ENCODE data around the gene WDR1. TPM values are rescaled to one million over a fixed set of nuclear protein-coding genes. Genes with fewer than 3 reads are reported as not detected.

The WDR1 gene
- total RNA-seq, 4 donors from 2014 or later, result 196 to 268 (median 246) TPM

- in situ Hi-C loops (cut with MboI; ENCODE audit: low pct_ligation_motif_present in 1 of 4, low pct_unique_long_range_greater_than_20kb in 1 of 4, low sequenced_read_pairs in 3 of 4) (no loop called here), intact Hi-C loops (cut with DNase I; ENCODE audit: low total_unique reads) (no loop called here)
- H3K27ac ChIP-seq, result no peak overlapping the region
- H3K27me3 ChIP-seq, result no peaks in the 10 kb centered on the region
- no peaks in the 10 kb centered on the region for H3K4me1 ChIP-seq
- H3K9me3 ChIP-seq, result no peaks in the 10 kb centered on the region
- TF ChIP-seq CTCF (IDR thresholded peaks at IDR 0.05), result no peak
- no peak for TF ChIP-seq EP300 (IDR thresholded peaks at IDR 0.05; ENCODE audit: low read depth)
- TF ChIP-seq POLR2A (IDR thresholded peaks at IDR 0.05), result no peak
- no peak for TF ChIP-seq POLR2AphosphoS5 (IDR thresholded peaks at IDR 0.05)
- H3K36me3 ChIP-seq, result no peaks in the 10 kb centered on the region
- no peak overlapping the region for H3K4me3 ChIP-seq
- no peak for DNase-seq
- WGBS, 2 donors (ENCODE audit: low coverage in 1 of 2), result 70% methylated on average over 10 of the region's 10 CpGs; no CpG with 5 or more reads in 1 of the 2 donors
These were observed 24.5 kb upstream of the WDR1 start for GRCh38 chr4:10140866-10141759.

GRCh38 chr4:10139518-10139917 is 22.9 kb upstream of the WDR1 start:
- in situ Hi-C loops (cut with MboI; ENCODE audit: low pct_ligation_motif_present in 1 of 4, low pct_unique_long_range_greater_than_20kb in 1 of 4, low sequenced_read_pairs in 3 of 4), result no loop called here
- TF ChIP-seq POLR2AphosphoS5 (IDR thresholded peaks at IDR 0.05) (no peak), POLR2A (IDR thresholded peaks at IDR 0.05) (no peak), CTCF (IDR thresholded peaks at IDR 0.05) (no peak), EP300 (IDR thresholded peaks at IDR 0.05; ENCODE audit: low read depth) (no peak)
- DNase-seq, result no peak
- WGBS, 2 donors (ENCODE audit: low coverage in 1 of 2), result 74% methylated on average over 2 of the region's 2 CpGs; no CpG with 5 or more reads in 1 of the 2 donors
- Histone ChIP-seq H3K36me3 (no peaks in the 10 kb centered on the region), H3K4me3 (no peak overlapping the region), H3K27me3 (no peaks in the 10 kb centered on the region), H3K9me3 (no peaks in the 10 kb centered on the region), H3K27ac (no peak overlapping the region), H3K4me1 (no peaks in the 10 kb centered on the region)
- intact Hi-C loops (cut with DNase I; ENCODE audit: low total_unique reads), result no loop called here

GRCh38 chr4:10135260-10135659 is 18.7 kb upstream of the WDR1 start:
- H3K4me1 ChIP-seq, result no peaks in the 10 kb centered on the region
- intact Hi-C loops (cut with DNase I; ENCODE audit: low total_unique reads), result no loop called here
- no peak for DNase-seq
- WGBS, 2 donors (ENCODE audit: low coverage in 1 of 2), result 41% methylated on average over 3 of the region's 3 CpGs; no CpG with 5 or more reads in 1 of the 2 donors
- no peak overlapping the region for H3K27ac ChIP-seq
- no peaks in the 10 kb centered on the region for H3K9me3 ChIP-seq
- no peaks in the 10 kb centered on the region for H3K36me3 ChIP-seq
- no peak overlapping the region for H3K4me3 ChIP-seq
- in situ Hi-C loops (cut with MboI; ENCODE audit: low pct_ligation_motif_present in 1 of 4, low pct_unique_long_range_greater_than_20kb in 1 of 4, low sequenced_read_pairs in 3 of 4), result no loop called here
- TF ChIP-seq POLR2AphosphoS5 (IDR thresholded peaks at IDR 0.05), result no peak
- no peak for TF ChIP-seq POLR2A (IDR thresholded peaks at IDR 0.05)
- TF ChIP-seq CTCF (IDR thresholded peaks at IDR 0.05), result no peak
- TF ChIP-seq EP300 (IDR thresholded peaks at IDR 0.05; ENCODE audit: low read depth), result no peak
- no peaks in the 10 kb centered on the region for H3K27me3 ChIP-seq

GRCh38 chr4:10134141-10134540 is 17.5 kb upstream of the WDR1 start:
- Histone ChIP-seq H3K4me3 (no peak overlapping the region), H3K4me1 (no peaks in the 10 kb centered on the region), H3K9me3 (no peaks in the 10 kb centered on the region), H3K27me3 (no peaks in the 10 kb centered on the region), H3K36me3 (no peaks in the 10 kb centered on the region), H3K27ac (no peak overlapping the region)
- in situ Hi-C loops (cut with MboI; ENCODE audit: low pct_ligation_motif_present in 1 of 4, low pct_unique_long_range_greater_than_20kb in 1 of 4, low sequenced_read_pairs in 3 of 4), result no loop called here
- DNase-seq, result no peak
- WGBS, 2 donors (ENCODE audit: low coverage in 1 of 2), result 60 to 87% methylated on average over 2 to 5 of the region's 5 CpGs
- TF ChIP-seq CTCF (IDR thresholded peaks at IDR 0.05) (no peak), POLR2AphosphoS5 (IDR thresholded peaks at IDR 0.05) (no peak), EP300 (IDR thresholded peaks at IDR 0.05; ENCODE audit: low read depth) (no peak), POLR2A (IDR thresholded peaks at IDR 0.05) (no peak)
- intact Hi-C loops (cut with DNase I; ENCODE audit: low total_unique reads), result no loop called here

Measured in transverse colon (tissue), 4 donors.